Skeletal muscle cell (primary cell): ENCODE data around the gene IQGAP2.
A peak's percentile ranks its signal among the peaks of the same experiment; 100 is the strongest.
"Not testable (repeated sequence)": the region's sequence is repeated elsewhere in the genome, so short reads cannot be mapped to it uniquely, and the experiment has no call there.

Source experiments
- DNase-seq: peaks from one replicate; pipeline ENCODE4 v3.0.0-alpha.2; 2010; ENCODE audit warnings: low read depth
- H3K4me3 ChIP-seq: 2 replicates; pipeline ENCODE4 v1.5.1; 2011; ENCODE audit warnings: low read depth, mild to moderate bottlenecking, control low read depth, low read length, moderate library complexity

IQGAP2 gene

GRCh38 chr5:76402886-76403765 lies at the start of gene IQGAP2:
Gene IQGAP2 (plus strand): TSS chr5:76403285. CDS start chr5:76403546, 261 bp downstream.
- DNase-seq: no peak
- peak within 1 kb of the TSS; percentile 58 for H3K4me3 ChIP-seq

GRCh38 chr5:76356887-76357286 lies 46.2 kb upstream of the IQGAP2 start:
- H3K4me3 ChIP-seq: no peak overlapping the region
- no peak for DNase-seq

- H3K4me3 ChIP-seq: no peak overlapping the region
- DNase-seq: no peak
Measured at GRCh38 chr5:76363352-76364225, 39.5 kb upstream of the IQGAP2 start.

- H3K4me3 ChIP-seq: no peak overlapping the region
- DNase-seq: no peak
Measured at GRCh38 chr5:76364226-76364589, 38.9 kb upstream of the IQGAP2 start.

GRCh38 chr5:76365561-76365960 lies 37.5 kb upstream of the IQGAP2 start:
- no peak overlapping the region for H3K4me3 ChIP-seq
- DNase-seq: no peak

GRCh38 chr5:76366596-76366995 lies 36.5 kb upstream of the IQGAP2 start:
- no peak for DNase-seq
- no peak overlapping the region for H3K4me3 ChIP-seq

GRCh38 chr5:76367623-76368371 lies 35.3 kb upstream of the IQGAP2 start:
- no peak for DNase-seq

GRCh38 chr5:76368941-76369340 lies 34.1 kb upstream of the IQGAP2 start:
- H3K4me3 ChIP-seq: no peak overlapping the region
- no peak for DNase-seq

More at GRCh38 chr5:76367623-76368371, 35.3 kb upstream of the IQGAP2 start:
- H3K4me3 ChIP-seq: no peak overlapping the region

- not testable (repeated sequence) for H3K4me3 ChIP-seq, DNase-seq
Measured at GRCh38 chr5:76369668-76370067, 33.4 kb upstream of the IQGAP2 start.

GRCh38 chr5:76371960-76372322 lies 31.1 kb upstream of the IQGAP2 start:
- DNase-seq: no peak
- H3K4me3 ChIP-seq: no peak overlapping the region

- no peak overlapping the region for H3K4me3 ChIP-seq
- DNase-seq: peak; percentile 68
Measured at GRCh38 chr5:76372323-76373054, 30.6 kb upstream of the IQGAP2 start.

GRCh38 chr5:76376148-76376865 lies 26.8 kb upstream of the IQGAP2 start:
- no peak overlapping the region for H3K4me3 ChIP-seq
- no peak for DNase-seq

- DNase-seq: no peak
- no peak overlapping the region for H3K4me3 ChIP-seq
Measured at GRCh38 chr5:76376866-76377230, 26.2 kb upstream of the IQGAP2 start.

GRCh38 chr5:76378355-76378754 lies 24.7 kb upstream of the IQGAP2 start:
- no peak overlapping the region for H3K4me3 ChIP-seq
- DNase-seq: no peak

GRCh38 chr5:76379316-76379715 lies 23.8 kb upstream of the IQGAP2 start:
- DNase-seq: no peak
- no peak overlapping the region for H3K4me3 ChIP-seq

- H3K4me3 ChIP-seq: no peak overlapping the region
- no peak for DNase-seq
Measured at GRCh38 chr5:76379855-76380254, 23.2 kb upstream of the IQGAP2 start.

- no peak overlapping the region for H3K4me3 ChIP-seq
- DNase-seq: no peak
Measured at GRCh38 chr5:76380346-76381066, 22.6 kb upstream of the IQGAP2 start.
